HFFc6 (cell line): Measurements from ENCODE around the gene NCLN. TPM values are rescaled to one million over a fixed set of nuclear protein-coding genes. Genes with fewer than 3 reads are reported as not detected.
A peak's percentile ranks its signal among the peaks of the same experiment; 100 is the strongest.

Source experiments
- DNase-seq: peaks from one replicate; pipeline ENCODE4 v3.0.0-alpha.2; 2018
- H3K27ac Mint-ChIP-seq: 2 replicates; pipeline ENCODE4 v1.8.0; 2020; ENCODE audit warnings: mild to moderate bottlenecking, mixed read lengths
- H3K27me3 Mint-ChIP-seq: 2 replicates; pipeline ENCODE4 v1.8.0; 2021; ENCODE audit warnings: mild to moderate bottlenecking, moderate library complexity, mixed read lengths; ENCODE audit not compliant: insufficient read depth
- H3K36me3 Mint-ChIP-seq: 2 replicates; pipeline ENCODE4 v1.8.0; 2021; ENCODE audit warnings: low read depth, mixed read lengths
- H3K4me1 Mint-ChIP-seq: 2 replicates; pipeline ENCODE4 v1.8.0; 2020; ENCODE audit warnings: low read depth, mixed read lengths
- H3K4me3 Mint-ChIP-seq: 2 replicates; pipeline ENCODE4 v1.8.0; 2020; ENCODE audit warnings: mild to moderate bottlenecking, moderate library complexity, mixed read lengths
- H3K9me3 Mint-ChIP-seq: 2 replicates; pipeline ENCODE4 v1.8.0; 2020; ENCODE audit warnings: mild to moderate bottlenecking, mixed read lengths
- CTCF ChIP-seq: fragments of 200-600 bp; sonication (generic); IDR thresholded peaks from 2 replicates; pipeline ENCODE4 v1.5.0; 2021; ENCODE audit warnings: antibody characterized with exemption, mild to moderate bottlenecking
- total RNA-seq, 6 experiments: library from RNA; stranded (reverse); fragmentation: NEBNext Ultra II Directional; extraction: Animal tissue kit (Norgen Biotek cat#: 25700); gene quantifications; 2 replicates in 1 of 6; 3 replicates in 5 of 6; pipeline ENCODE4 v1.2.3, GENCODE V29; 2021

NCLN gene
- total RNA-seq, 6 experiments from 2014 or later: 98.1 to 130 (median 106) TPM

DNA sequence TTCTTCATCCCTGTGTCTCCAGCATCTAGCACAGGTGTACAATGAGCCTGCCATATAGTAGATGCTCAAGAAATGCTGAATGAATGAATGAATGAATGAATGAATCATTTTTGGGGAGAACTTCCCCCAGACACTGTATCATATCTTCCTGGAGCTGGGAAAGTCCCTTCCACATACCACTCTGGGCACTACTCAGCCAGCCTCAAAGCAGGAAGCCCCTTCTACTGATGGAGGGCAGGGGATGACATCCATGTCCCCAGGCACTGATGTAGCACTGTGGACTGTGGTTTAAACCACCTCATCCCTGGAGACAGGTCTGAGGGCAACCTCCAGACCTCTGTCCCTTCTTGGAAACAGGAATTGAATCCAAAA, 45.1 kb upstream of the NCLN start:
- Mint-ChIP-seq H3K4me1 (peaks cover 29% of the 10 kb centered on the region), H3K9me3 (peaks cover 7% of the 10 kb centered on the region; the same call in 1 of the 2 replicates), H3K27me3 (no peaks in the 10 kb centered on the region; the same call in 1 of the 2 replicates), H3K36me3 (peaks cover 9% of the 10 kb centered on the region), H3K4me3 (no peak overlapping the region), H3K27ac (peak overlapping the region; percentile 99)
- no peak for TF ChIP-seq CTCF
- no peak for DNase-seq

GRCh38 chr19:3142292-3142670, 43.4 kb upstream of the NCLN start:
- peak; percentile 89 for DNase-seq
- H3K36me3 Mint-ChIP-seq: peaks cover 9% of the 10 kb centered on the region
- H3K27ac Mint-ChIP-seq: peak overlapping the region; percentile 99

GRCh38 chr19:3142781-3143337, 42.9 kb upstream of the NCLN start:
- Mint-ChIP-seq H3K4me1 (peaks cover 24% of the 10 kb centered on the region), H3K27me3 (no peaks in the 10 kb centered on the region; the same call in 1 of the 2 replicates), H3K9me3 (peaks cover 7% of the 10 kb centered on the region; the same call in 1 of the 2 replicates), H3K36me3 (peaks cover 9% of the 10 kb centered on the region), H3K27ac (peak overlapping the region; percentile 99), H3K4me3 (peak overlapping the region; percentile 74)
- DNase-seq: no peak
- no peak for TF ChIP-seq CTCF

More at GRCh38 chr19:3142292-3142670, 43.4 kb upstream of the NCLN start:
- Mint-ChIP-seq H3K4me1 (peaks cover 24% of the 10 kb centered on the region), H3K27me3 (no peaks in the 10 kb centered on the region; the same call in 1 of the 2 replicates), H3K4me3 (peak overlapping the region; percentile 74), H3K9me3 (peaks cover 7% of the 10 kb centered on the region; the same call in 1 of the 2 replicates)
- TF ChIP-seq CTCF: no peak

DNA sequence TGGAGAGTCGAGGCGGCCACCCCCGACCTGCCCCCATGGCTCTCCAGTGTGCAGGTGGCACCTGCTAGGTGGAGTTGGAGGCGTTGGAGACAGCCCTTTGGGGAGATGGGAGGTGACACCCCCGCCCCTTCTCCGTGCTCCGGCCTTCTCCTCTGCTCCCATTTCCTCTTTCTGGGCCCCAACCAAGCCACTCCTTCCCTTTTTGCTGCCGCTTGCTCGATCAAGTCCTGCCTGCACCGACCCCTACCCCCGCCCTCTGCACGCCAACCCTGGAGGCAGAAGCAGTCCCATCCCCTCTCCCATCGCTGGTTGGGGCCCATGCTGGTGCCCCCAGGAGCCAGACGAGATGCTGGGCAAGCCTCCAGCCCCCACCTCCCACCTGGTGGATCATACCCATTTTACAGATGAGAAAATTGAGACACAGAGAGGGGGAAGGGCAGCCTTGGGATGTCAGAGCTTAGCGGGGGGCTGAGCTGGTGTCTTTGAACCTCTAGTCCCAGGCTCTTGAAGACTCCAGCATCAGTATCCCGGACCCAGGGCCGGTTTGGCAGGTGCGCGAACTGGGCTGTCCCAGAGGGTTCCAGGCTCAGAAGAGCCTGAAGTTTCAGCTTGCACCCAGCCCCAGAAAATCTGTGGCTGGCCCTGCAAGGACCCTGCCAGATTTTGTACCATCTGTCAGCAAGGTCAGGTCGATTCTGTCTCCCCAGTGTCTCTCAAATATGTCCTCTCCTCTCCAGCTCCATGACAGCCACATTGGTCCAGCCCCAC, 39.6 kb upstream of the NCLN start:
- Mint-ChIP-seq H3K27ac (no peak overlapping the region), H3K27me3 (no peaks in the 10 kb centered on the region; the same call in 1 of the 2 replicates), H3K9me3 (no peaks in the 10 kb centered on the region), H3K4me3 (no peak overlapping the region), H3K4me1 (peaks cover 17% of the 10 kb centered on the region), H3K36me3 (no peaks in the 10 kb centered on the region)
- no peak for DNase-seq
- no peak for TF ChIP-seq CTCF

DNA sequence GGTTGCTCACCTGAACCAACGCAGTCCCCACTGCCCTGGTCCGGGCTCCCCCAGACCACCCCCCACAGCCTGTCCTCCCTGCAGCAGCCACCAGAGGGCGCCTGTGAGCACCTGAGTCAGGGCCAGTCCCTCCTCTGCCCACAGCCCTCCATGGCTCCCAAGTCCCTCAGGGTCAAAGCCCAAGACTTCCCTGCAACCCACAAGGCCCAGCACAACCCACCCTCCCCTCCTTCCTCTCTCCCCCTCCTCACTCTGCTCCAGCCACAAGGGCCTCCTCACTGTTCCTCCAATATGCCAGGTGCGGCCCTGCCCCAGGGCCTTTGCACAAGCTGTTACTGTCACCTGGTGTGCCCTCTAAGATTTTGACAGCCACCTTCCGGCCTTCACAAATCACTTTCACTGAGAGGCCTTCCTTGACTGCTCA, 39.0 kb upstream of the NCLN start:
- no peak for DNase-seq
- Mint-ChIP-seq H3K27me3 (no peaks in the 10 kb centered on the region; the same call in 1 of the 2 replicates), H3K27ac (no peak overlapping the region), H3K36me3 (no peaks in the 10 kb centered on the region), H3K9me3 (no peaks in the 10 kb centered on the region), H3K4me1 (peaks cover 15% of the 10 kb centered on the region), H3K4me3 (no peak overlapping the region)
- peak; percentile 86 for TF ChIP-seq CTCF
